ENCODE measurements around the gene REEP1. TPM values are rescaled to one million over a fixed set of nuclear protein-coding genes. Genes with fewer than 3 reads are reported as not detected.

The REEP1 gene
- polyA plus RNA-seq, 1 experiment: 0.10 TPM

- H3K27ac ChIP-seq (ENCODE audit: low read depth, low read length): no peak overlapping the region
- peaks cover 43% of the 10 kb centered on the region for H3K27me3 ChIP-seq (ENCODE audit: control insufficient read depth, insufficient read depth, low read length)
- TF ChIP-seq, protein P1, sequence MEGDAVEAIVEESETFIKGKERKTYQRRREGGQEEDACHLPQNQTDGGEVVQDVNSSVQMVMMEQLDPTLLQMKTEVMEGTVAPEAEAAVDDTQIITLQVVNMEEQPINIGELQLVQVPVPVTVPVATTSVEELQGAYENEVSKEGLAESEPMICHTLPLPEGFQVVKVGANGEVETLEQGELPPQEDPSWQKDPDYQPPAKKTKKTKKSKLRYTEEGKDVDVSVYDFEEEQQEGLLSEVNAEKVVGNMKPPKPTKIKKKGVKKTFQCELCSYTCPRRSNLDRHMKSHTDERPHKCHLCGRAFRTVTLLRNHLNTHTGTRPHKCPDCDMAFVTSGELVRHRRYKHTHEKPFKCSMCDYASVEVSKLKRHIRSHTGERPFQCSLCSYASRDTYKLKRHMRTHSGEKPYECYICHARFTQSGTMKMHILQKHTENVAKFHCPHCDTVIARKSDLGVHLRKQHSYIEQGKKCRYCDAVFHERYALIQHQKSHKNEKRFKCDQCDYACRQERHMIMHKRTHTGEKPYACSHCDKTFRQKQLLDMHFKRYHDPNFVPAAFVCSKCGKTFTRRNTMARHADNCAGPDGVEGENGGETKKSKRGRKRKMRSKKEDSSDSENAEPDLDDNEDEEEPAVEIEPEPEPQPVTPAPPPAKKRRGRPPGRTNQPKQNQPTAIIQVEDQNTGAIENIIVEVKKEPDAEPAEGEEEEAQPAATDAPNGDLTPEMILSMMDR (IDR thresholded peaks at IDR 0.05; ENCODE audit: low read depth, low read length): no peak
- H3K9me3 ChIP-seq (ENCODE audit: control insufficient read depth, insufficient read depth, low read length): no peaks in the 10 kb centered on the region
- no peak overlapping the region for H3K4me3 ChIP-seq (ENCODE audit: low read depth, low read length)
- ChIA-PET POLR2A (no interaction called here), CTCF (no interaction called here)
- DNase-seq (ENCODE audit: low read depth, low spot score): no peak
These were observed 1.4 kb upstream of the REEP1 start for GRCh38 chr2:86338778-86339295.

DNA sequence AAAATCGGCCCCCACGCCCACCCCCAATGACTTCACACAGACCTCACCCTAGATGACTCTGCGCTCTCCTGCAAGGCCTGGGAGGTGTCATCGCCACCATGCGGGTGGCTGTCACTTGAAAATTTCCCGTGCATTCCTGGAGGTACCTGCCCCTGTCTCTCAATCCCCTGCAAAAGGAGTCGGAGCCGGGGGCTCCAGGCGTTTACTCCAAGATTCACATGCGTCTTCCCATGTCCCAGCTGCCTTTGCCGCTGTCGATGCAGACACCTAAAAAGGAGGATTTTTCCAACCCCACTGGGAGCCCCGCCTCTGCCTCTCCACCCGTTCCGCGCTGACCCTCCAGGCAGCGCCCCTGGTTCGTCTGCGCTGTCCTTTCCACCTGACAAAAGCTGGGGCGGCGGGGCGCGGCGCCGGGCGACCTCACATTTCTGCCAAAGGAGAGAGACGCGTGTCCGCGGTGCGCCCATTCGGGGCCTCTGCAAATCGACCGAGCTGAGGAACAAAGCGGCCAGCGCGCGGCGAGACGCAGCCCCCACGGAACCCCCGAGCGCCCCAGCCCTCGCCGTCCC lies 667 bp downstream of the REEP1 start:
- ChIA-PET POLR2A (no interaction called here), CTCF (interaction anchor here (1.1 kb wide), 1 partner anchor 116 kb away, joined by 3 read pairs; no protein-coding TSS in a partner anchor)
- DNase-seq (ENCODE audit: low read depth, low spot score): no peak
- H3K27ac ChIP-seq (ENCODE audit: low read depth, low read length): no peak overlapping the region
- H3K4me3 ChIP-seq (ENCODE audit: low read depth, low read length): 0 out of 2 replicates have a peak overlapping the region, but pooled peaks have one; percentile 29
- no peaks in the 10 kb centered on the region for H3K9me3 ChIP-seq (ENCODE audit: control insufficient read depth, insufficient read depth, low read length)
- TF ChIP-seq, protein P1 (IDR thresholded peaks at IDR 0.05; ENCODE audit: low read depth, low read length): no peak
- peaks cover 48% of the 10 kb centered on the region for H3K27me3 ChIP-seq (ENCODE audit: control insufficient read depth, insufficient read depth, low read length)

DNA sequence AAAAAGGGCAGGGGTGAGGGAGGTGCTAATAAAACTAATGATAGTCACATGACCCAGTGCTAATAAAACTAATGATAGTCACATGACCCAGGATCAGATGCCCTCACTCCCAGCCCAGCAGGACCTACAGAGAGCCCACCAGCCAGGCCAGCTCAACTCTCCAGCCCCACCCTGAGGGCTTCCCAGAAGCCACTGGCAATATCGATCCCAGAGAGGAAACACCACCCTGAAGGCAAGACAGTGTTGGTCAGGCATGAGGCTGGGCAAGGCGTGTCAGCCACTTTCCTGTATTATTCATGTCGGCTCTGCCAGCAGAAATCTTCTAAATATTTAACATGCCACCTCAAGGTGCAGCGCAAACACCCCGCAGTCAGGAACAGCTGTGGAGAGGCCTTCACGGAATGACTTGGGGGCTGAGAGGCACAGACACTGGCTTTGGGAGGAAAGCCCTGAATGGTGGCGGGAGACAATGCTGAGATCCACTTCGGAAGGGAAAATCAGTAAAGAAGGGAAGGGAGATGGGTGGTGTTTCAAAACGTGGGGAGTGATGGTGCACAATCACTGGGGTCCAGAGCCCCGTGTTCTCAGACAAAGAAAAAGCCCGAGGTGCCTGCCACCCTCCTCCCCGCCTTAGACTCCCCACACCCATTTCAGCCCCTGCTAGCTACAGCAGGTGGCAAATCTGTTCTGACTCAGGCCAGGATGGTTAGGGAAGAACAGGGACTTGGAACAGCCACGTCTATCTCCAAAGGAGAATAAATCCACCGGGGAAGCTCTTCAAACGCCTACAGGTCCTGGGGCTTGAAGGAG lies 1.4 kb downstream of the REEP1 start:
- Histone ChIP-seq H3K9me3 (ENCODE audit: control insufficient read depth, insufficient read depth, low read length) (no peaks in the 10 kb centered on the region), H3K4me3 (ENCODE audit: low read depth, low read length) (no peak overlapping the region), H3K27ac (ENCODE audit: low read depth, low read length) (no peak overlapping the region), H3K27me3 (ENCODE audit: control insufficient read depth, insufficient read depth, low read length) (peaks cover 48% of the 10 kb centered on the region)
- ChIA-PET POLR2A (no interaction called here), CTCF (interaction anchor here (1.1 kb wide), 1 partner anchor 115 kb away, joined by 3 read pairs; no protein-coding TSS in a partner anchor)
- no peak for DNase-seq (ENCODE audit: low read depth, low spot score)
- TF ChIP-seq, protein P1 (IDR thresholded peaks at IDR 0.05; ENCODE audit: low read depth, low read length): no peak

- DNase-seq (ENCODE audit: low read depth, low spot score): no peak
- H3K27me3 ChIP-seq (ENCODE audit: control insufficient read depth, insufficient read depth, low read length): peaks cover 34% of the 10 kb centered on the region
- ChIA-PET POLR2A (no interaction called here), CTCF (no interaction called here)
- no peak overlapping the region for H3K4me3 ChIP-seq (ENCODE audit: low read depth, low read length)
- H3K27ac ChIP-seq (ENCODE audit: low read depth, low read length): no peak overlapping the region
- no peaks in the 10 kb centered on the region for H3K9me3 ChIP-seq (ENCODE audit: control insufficient read depth, insufficient read depth, low read length)
- TF ChIP-seq, protein P1 (IDR thresholded peaks at IDR 0.05; ENCODE audit: low read depth, low read length): no peak
These were observed 4.0 kb downstream of the REEP1 start for GRCh38 chr2:86333378-86333777.

GRCh38 chr2:86332654-86333053 lies 4.8 kb downstream of the REEP1 start:
- no peak for DNase-seq (ENCODE audit: low read depth, low spot score)
- TF ChIP-seq, protein P1 (IDR thresholded peaks at IDR 0.05; ENCODE audit: low read depth, low read length): no peak
- no peak overlapping the region for H3K27ac ChIP-seq (ENCODE audit: low read depth, low read length)

More at GRCh38 chr2:86332654-86333053, 4.8 kb downstream of the REEP1 start:
- Histone ChIP-seq H3K27me3 (ENCODE audit: control insufficient read depth, insufficient read depth, low read length) (peaks cover 28% of the 10 kb centered on the region), H3K9me3 (ENCODE audit: control insufficient read depth, insufficient read depth, low read length) (no peaks in the 10 kb centered on the region), H3K4me3 (ENCODE audit: low read depth, low read length) (no peak overlapping the region)
- POLR2A ChIA-PET: no interaction called here
- CTCF ChIA-PET: no interaction called here
